SK-N-SH treated with all-trans-retinoic acid at 6 μM for 48 hours (cell line): ENCODE data around the gene DCDC2.

Experiments
- TCF4 ChIP-seq: fragments of 250-450 bp; sonication (Bioruptor Pico); IDR thresholded peaks from 2 replicates; pipeline ENCODE4 v1.8.0; 2021; ENCODE audit warnings: mild to moderate bottlenecking, moderate library complexity, borderline replicate concordance
- ZFP3 ChIP-seq: fragments of 250-450 bp; sonication (Bioruptor Pico); IDR thresholded peaks from 2 replicates; pipeline ENCODE4 v1.5.0; 2020; ENCODE audit warnings: mild to moderate bottlenecking, moderate library complexity
- ZFP30 ChIP-seq: fragments of 450-650 bp; formaldehyde crosslinking; IDR thresholded peaks from 2 replicates; pipeline ENCODE4 v1.5.0; 2022; ENCODE audit warnings: mild to moderate bottlenecking, moderate library complexity
- ZNF8 ChIP-seq: fragments of 450-650 bp; formaldehyde crosslinking; IDR thresholded peaks from 2 replicates; pipeline ENCODE4 v1.5.0; 2020; ENCODE audit warnings: mild to moderate bottlenecking, moderate library complexity
- TF ChIP-seq, protein P1 (sequence below): fragments of 250-450 bp; sonication (Bioruptor Pico); IDR thresholded peaks from 2 replicates; pipeline ENCODE4 v1.5.1; 2021; ENCODE audit warnings: mild to moderate bottlenecking, moderate library complexity

DNA sequence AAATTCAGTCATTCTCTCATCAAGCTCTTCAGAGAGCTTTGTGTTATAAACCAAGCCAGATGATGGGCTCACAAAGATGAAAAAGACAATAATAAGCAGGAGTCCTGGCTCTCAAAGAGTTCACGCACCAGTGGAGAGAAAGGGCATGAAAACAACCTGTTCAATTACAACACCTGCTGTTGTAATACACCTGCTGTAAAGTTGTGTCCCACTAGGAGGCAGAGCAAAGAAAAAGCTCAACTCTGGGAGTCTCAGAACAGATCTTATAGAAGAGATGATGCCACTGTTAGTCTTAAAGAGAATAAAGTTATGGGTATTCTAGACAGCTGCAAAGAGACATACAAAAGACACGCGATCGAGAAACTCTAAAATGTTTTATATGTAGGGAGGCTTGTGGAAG is 100.6 kb downstream of the DCDC2 start:
- TF ChIP-seq, protein P1, sequence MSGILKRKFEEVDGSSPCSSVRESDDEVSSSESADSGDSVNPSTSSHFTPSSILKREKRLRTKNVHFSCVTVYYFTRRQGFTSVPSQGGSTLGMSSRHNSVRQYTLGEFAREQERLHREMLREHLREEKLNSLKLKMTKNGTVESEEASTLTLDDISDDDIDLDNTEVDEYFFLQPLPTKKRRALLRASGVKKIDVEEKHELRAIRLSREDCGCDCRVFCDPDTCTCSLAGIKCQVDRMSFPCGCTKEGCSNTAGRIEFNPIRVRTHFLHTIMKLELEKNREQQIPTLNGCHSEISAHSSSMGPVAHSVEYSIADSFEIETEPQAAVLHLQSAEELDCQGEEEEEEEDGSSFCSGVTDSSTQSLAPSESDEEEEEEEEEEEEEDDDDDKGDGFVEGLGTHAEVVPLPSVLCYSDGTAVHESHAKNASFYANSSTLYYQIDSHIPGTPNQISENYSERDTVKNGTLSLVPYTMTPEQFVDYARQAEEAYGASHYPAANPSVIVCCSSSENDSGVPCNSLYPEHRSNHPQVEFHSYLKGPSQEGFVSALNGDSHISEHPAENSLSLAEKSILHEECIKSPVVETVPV (CRISPR knock-in tag), result no peak
- TF ChIP-seq ZNF8 (no peak), ZFP3 (CRISPR knock-in tag) (no peak), ZFP30 (CRISPR knock-in tag) (no peak), TCF4 (CRISPR knock-in tag) (no peak)
